GM12878 (cell line): ENCODE results near the gene CFAP97D2. TPM values are rescaled to one million over a fixed set of nuclear protein-coding genes. Genes with fewer than 3 reads are reported as not detected.

Experiments
- ASH2L ChIP-seq: fragments of 300-600, 200-600 bp; sonication (generic); IDR thresholded peaks from 2 replicates; pipeline ENCODE4 v1.6.1; 2017; ENCODE audit warnings: low read depth, mild to moderate bottlenecking, borderline replicate concordance
- CHD1 ChIP-seq: IDR thresholded peaks from 2 replicates; pipeline ENCODE4 v1.6.1; 2012; ENCODE audit warnings: low read depth, low read length, improper control_type of control experiment
- CUX1 ChIP-seq: IDR thresholded peaks from 2 replicates; pipeline ENCODE4 v1.6.1; 2012; ENCODE audit warnings: improper control_type of control experiment, low read depth, low read length; ENCODE audit not compliant: insufficient replicate concordance
- DPF2 ChIP-seq: fragments of 450-650 bp; IDR thresholded peaks from 2 replicates; pipeline ENCODE4 v1.6.1; 2017; ENCODE audit warnings: mild to moderate bottlenecking
- HDAC2 ChIP-seq: fragments of 200-600 bp; sonication (generic); IDR thresholded peaks from 2 replicates; pipeline ENCODE4 v1.6.1; 2017
- HSF1 ChIP-seq: fragments of 150-350 bp; IDR thresholded peaks from 2 replicates; pipeline ENCODE4 v1.6.1; 2014; ENCODE audit warnings: mild to moderate bottlenecking, low read depth, low read length
- IRF4 ChIP-seq: IDR thresholded peaks from 2 replicates; pipeline ENCODE4 v1.6.1; 2011; ENCODE audit warnings: low read depth, low read length
- JUND ChIP-seq: IDR thresholded peaks from 2 replicates; pipeline ENCODE4 v1.6.1; 2012; ENCODE audit warnings: low read depth, mild to moderate bottlenecking, low read length, improper control_type of control experiment, moderate library complexity
- MXI1 ChIP-seq: fragments of 150-350 bp; IDR thresholded peaks from 2 replicates; pipeline ENCODE4 v1.6.1; 2011; ENCODE audit warnings: low read depth, mild to moderate bottlenecking, inconsistent platforms, low read length, improper control_type of control experiment
- MYB ChIP-seq: fragments of 150-350 bp; IDR thresholded peaks from 2 replicates; pipeline ENCODE4 v1.6.1; 2014; ENCODE audit warnings: mild to moderate bottlenecking, low read depth, low read length, borderline replicate concordance
- NFYB ChIP-seq: IDR thresholded peaks from 2 replicates; pipeline ENCODE4 v1.6.1; 2011; ENCODE audit warnings: low read depth, mild to moderate bottlenecking, low read length, improper control_type of control experiment, moderate library complexity; ENCODE audit not compliant: insufficient read depth
- PAX5 ChIP-seq: IDR thresholded peaks from 2 replicates; pipeline ENCODE4 v1.6.1; 2011; ENCODE audit warnings: low read depth, low read length, borderline replicate concordance
- POLR2A ChIP-seq: IDR thresholded peaks from 2 replicates; pipeline ENCODE4 v1.6.1; 2011; ENCODE audit warnings: low read depth, mild to moderate bottlenecking, low read length
- RCOR1 ChIP-seq: conservative IDR thresholded peaks from 2 replicates; pipeline ENCODE4 v1.6.1; 2012; ENCODE audit warnings: low read depth, low read length, improper control_type of control experiment
- SIX5 ChIP-seq: IDR thresholded peaks from 2 replicates; pipeline ENCODE4 v1.6.1; 2011; ENCODE audit warnings: mild to moderate bottlenecking, low read depth, low read length, moderate library complexity; ENCODE audit not compliant: severe bottlenecking
- TARDBP ChIP-seq: IDR thresholded peaks from 2 replicates; pipeline ENCODE4 v1.6.1; 2016; ENCODE audit warnings: borderline replicate concordance
- ZNF274 ChIP-seq: IDR thresholded peaks from one replicate; pipeline ENCODE4 v1.8.0; 2011; ENCODE audit not compliant: insufficient read length, insufficient read depth
- ZNF592 ChIP-seq: fragments of 450-650 bp; IDR thresholded peaks from 2 replicates; pipeline ENCODE4 v1.6.1; 2017; ENCODE audit warnings: mild to moderate bottlenecking, moderate library complexity
- polyA plus RNA-seq, 11 experiments: library from polyadenylated mRNA; depleted of rRNA in 4 of 11; unstranded in 6 of 11; stranded (reverse) in 5 of 11; fragments of >200 nt; fragmentation: Nextera tagmentation in 4 of 11; fragmentation: Illumina TruSeq in 1 of 11; extraction: Ambion mirVana in 4 of 11; extraction: Trizol in 1 of 11; gene quantifications; 1 replicate in 1 of 11; 2 replicates in 10 of 11; pipeline versions ENCODE4 v1.2.1 to v1.2.3, GENCODE V29; 2011 to 2016; ENCODE audit warnings: inconsistent platforms in 2 of 11, missing spikeins in 2 of 11, low read depth in 1 of 11
- total RNA-seq, 4 experiments: library from RNA; depleted of rRNA in 3 of 4; stranded (reverse); fragments of >200 nt in 3 of 4; fragmentation: Illumina TruSeq in 1 of 4; extraction: Trizol in 1 of 4; gene quantifications; 2 replicates each; pipeline versions ENCODE4 v1.2.1 to v1.2.3, GENCODE V29; 2013 to 2021
- TF ChIP-seq, protein P1 (sequence below): IDR thresholded peaks from 2 replicates; pipeline ENCODE4 v1.6.1; 2012; ENCODE audit warnings: low read depth, low read length, improper control_type of control experiment

Gene CFAP97D2
- total and polyA plus RNA-seq, 10 of the 15 experiments (the other 5 are each of a cell fraction or from before 2014, with no cell fraction given): not detected

DNA sequence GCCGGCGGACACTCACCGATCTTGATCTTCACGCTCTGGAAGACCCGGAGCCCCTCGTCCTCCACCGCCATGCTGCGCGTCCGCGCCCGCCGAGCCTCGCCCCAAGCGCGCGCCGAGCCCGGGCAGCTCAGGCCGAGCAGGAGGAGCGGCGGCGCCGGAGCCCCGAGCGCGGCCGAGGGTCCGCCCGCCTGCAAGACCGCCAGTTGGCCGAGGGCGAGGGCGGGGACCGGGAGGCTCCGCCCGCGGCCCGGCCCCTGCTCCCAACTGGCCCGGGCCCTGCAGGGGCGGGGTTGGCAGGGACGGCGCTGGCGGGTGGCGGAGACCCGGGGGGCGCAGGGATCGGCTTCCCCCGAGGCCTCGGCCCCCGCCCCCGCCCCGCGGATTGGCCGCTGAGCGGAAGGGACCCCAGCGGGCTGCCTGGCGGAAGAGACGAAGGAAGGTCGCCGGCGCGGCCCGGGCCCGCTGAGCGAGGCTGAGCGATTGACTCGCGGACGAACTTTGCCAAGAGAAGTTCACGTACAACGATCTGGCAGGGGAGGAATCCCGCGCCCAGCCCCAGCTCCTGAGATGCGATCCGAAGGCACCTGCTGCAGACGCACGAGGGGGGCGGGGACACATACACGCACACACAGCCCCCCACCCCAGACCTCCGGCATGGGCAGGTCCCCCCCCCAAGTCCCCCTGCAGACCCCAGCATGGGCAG lies 46.5 kb upstream of the CFAP97D2 start, which contains the start of gene RASA3 (continued):
- TF ChIP-seq NFYB (peak; percentile 27; the same call in 1 of the 2 replicates), HDAC2 (no peak), HSF1 (no peak), PAX5 (no peak), CHD1 (no peak), POLR2A (peak; percentile 51; the same call in 1 of the 2 replicates), MXI1 (peak; percentile 14; the same call in 1 of the 2 replicates), TARDBP (no peak), JUND (no peak), SIX5 (no peak), CUX1 (no peak), MYB (no peak), ZNF274 (no peak), ASH2L (no peak), IRF4 (no peak), DPF2 (0 out of 2 replicates have a peak, but pooled peaks have one; percentile 24), RCOR1 (no peak), ZNF592 (no peak)
- TF ChIP-seq, protein P1, sequence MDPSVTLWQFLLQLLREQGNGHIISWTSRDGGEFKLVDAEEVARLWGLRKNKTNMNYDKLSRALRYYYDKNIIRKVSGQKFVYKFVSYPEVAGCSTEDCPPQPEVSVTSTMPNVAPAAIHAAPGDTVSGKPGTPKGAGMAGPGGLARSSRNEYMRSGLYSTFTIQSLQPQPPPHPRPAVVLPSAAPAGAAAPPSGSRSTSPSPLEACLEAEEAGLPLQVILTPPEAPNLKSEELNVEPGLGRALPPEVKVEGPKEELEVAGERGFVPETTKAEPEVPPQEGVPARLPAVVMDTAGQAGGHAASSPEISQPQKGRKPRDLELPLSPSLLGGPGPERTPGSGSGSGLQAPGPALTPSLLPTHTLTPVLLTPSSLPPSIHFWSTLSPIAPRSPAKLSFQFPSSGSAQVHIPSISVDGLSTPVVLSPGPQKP: no peak
